ENCODE data around the gene CAMK1. TPM values are rescaled to one million over a fixed set of nuclear protein-coding genes. Genes with fewer than 3 reads are reported as not detected.
A peak's percentile ranks its signal among the peaks of the same experiment; 100 is the strongest.

CAMK1 gene
- total RNA-seq, 1 experiment from 2014 or later: 19.7 TPM

GRCh38 chr3:9732080-9732739 lies 37.5 kb downstream of the CAMK1 start:
- POLR2A ChIA-PET: interaction anchor here (0.9 to 2.9 kb wide), 2 partner anchors 17 to 460 kb away, joined by 3 to 9 read pairs; partner anchors contain the start of gene OGG1
- CTCF ChIA-PET: interaction anchor here (0.8 kb wide), 1 partner anchor 16 kb away, joined by 3 read pairs; no protein-coding TSS in a partner anchor
- ATAC-seq: no peak; the same call in 1 of the 2 replicates

GRCh38 chr3:9731206-9732079 lies 38.3 kb downstream of the CAMK1 start, which contains the start of gene BRPF1:
Gene BRPF1, plus strand, starts transcription at chr3:9731735. Its CDS starts 2,406 bp downstream, at chr3:9734141.
- ATAC-seq: peak; percentile 96
- RAD21 ChIA-PET (ENCODE audit: low non-redundant PET in 1 of 2, low total read pairs in 2 of 2, uncharacterized antibody in 2 of 2, unreplicated experiment in 2 of 2): interaction anchor here in 1 of 2 experiments (1.1 kb wide), 1 partner anchor 15 kb away, joined by 4 read pairs; no protein-coding TSS in a partner anchor
- Histone ChIP-seq H3K36me3 (ENCODE audit: control insufficient read depth in 1 of 2, insufficient read depth in 2 of 2, low read length in 2 of 2) (peaks cover 13 to 27% of the 10 kb centered on the region in 2 experiments), H3K9me2 (ENCODE audit: insufficient read depth) (no peaks in the 10 kb centered on the region), H3K4me1 (ENCODE audit: control insufficient read depth in 1 of 2, insufficient read depth in 2 of 2, low read length in 2 of 2) (peaks cover 19 to 40% of the 10 kb centered on the region in 2 experiments; a peak in 3 of 4 replicates), H4K20me1 (ENCODE audit: insufficient read depth) (peaks cover 4% of the 10 kb centered on the region; the same call in 1 of the 2 replicates), H2AFZ (ENCODE audit: low read depth, low read length, poor library complexity, severe bottlenecking) (peak within 1 kb of the TSS; percentile 92), H3K4me3 (replicated peaks in 1 of 2; ENCODE audit: low read depth in 1 of 2, low read length in 2 of 2) (peak within 1 kb of the TSS; percentile 95), H3K9me3 (ENCODE audit: control insufficient read depth in 1 of 2, insufficient read depth in 1 of 2, low read depth in 1 of 2, low read length in 2 of 2) (no peaks in the 10 kb centered on the region), H3K4me2 (ENCODE audit: low read length) (peak within 1 kb of the TSS; percentile 84), H3K27me3 (ENCODE audit: insufficient read depth, low read length) (no peaks in the 10 kb centered on the region), H3K9ac (ENCODE audit: low read length) (peak within 1 kb of the TSS; percentile 97), H3K79me2 (ENCODE audit: insufficient read depth, low read length) (peaks cover 47% of the 10 kb centered on the region), H3K27ac (ENCODE audit: low read depth, low read length) (peak within 1 kb of the TSS; percentile 98)
- CTCF ChIA-PET: interaction anchor here (1.6 to 2.2 kb wide), 2 partner anchors 11 to 16 kb away, joined by 5 to 10 read pairs; no protein-coding TSS in a partner anchor
- BruUV-seq (replicated peaks): no TSS peak
- peak; percentile 98 for DNase-seq (ENCODE audit: low read depth, low spot score)
- intact Hi-C loops (cut with micrococcal nuclease): loop anchor here (1.0 to 10.0 kb wide), 3 partner anchors 18 to 377 kb away; partner anchors contain the start of genes ARPC4, OGG1 and TADA3
- POLR2A ChIA-PET: interaction anchor here (0.9 to 2.9 kb wide), 3 partner anchors 16 to 461 kb away, joined by 3 to 9 read pairs (median 5); partner anchors contain the start of gene OGG1
- TF ChIP-seq RAD21 (IDR thresholded peaks at IDR 0.05; ENCODE audit: low read depth) (no peak), SIN3A (IDR thresholded peaks at IDR 0.05; ENCODE audit: low read depth) (peak; percentile 31; the same call in 1 of the 2 replicates), FOSL1 (IDR thresholded peaks at IDR 0.05; ENCODE audit: low read depth) (no peak), CTCF (IDR thresholded peaks at IDR 0.05 in 2 of 3, conservative IDR thresholded peaks at IDR 0.05 in 1 of 3; ENCODE audit: borderline replicate concordance in 1 of 3, insufficient read depth in 1 of 3, low read depth in 2 of 3, low read length in 2 of 3) (0 out of 6 replicates have a peak, but pooled peaks of 1 of the 3 experiments have one; percentile 3), POLR2A (IDR thresholded peaks at IDR 0.05; ENCODE audit: borderline replicate concordance, extremely low read depth, insufficient read depth, insufficient read length) (peak; percentile 53), ZFX (IDR thresholded peaks at IDR 0.05) (no peak; the same call in 1 of the 2 replicates)
- TF ChIP-seq, protein P1, sequence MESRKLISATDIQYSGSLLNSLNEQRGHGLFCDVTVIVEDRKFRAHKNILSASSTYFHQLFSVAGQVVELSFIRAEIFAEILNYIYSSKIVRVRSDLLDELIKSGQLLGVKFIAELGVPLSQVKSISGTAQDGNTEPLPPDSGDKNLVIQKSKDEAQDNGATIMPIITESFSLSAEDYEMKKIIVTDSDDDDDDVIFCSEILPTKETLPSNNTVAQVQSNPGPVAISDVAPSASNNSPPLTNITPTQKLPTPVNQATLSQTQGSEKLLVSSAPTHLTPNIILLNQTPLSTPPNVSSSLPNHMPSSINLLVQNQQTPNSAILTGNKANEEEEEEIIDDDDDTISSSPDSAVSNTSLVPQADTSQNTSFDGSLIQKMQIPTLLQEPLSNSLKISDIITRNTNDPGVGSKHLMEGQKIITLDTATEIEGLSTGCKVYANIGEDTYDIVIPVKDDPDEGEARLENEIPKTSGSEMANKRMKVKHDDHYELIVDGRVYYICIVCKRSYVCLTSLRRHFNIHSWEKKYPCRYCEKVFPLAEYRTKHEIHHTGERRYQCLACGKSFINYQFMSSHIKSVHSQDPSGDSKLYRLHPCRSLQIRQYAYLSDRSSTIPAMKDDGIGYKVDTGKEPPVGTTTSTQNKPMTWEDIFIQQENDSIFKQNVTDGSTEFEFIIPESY (IDR thresholded peaks at IDR 0.05; ENCODE audit: extremely low read depth, insufficient replicate concordance, low read length): no peak
- TF ChIP-seq, protein P2, sequence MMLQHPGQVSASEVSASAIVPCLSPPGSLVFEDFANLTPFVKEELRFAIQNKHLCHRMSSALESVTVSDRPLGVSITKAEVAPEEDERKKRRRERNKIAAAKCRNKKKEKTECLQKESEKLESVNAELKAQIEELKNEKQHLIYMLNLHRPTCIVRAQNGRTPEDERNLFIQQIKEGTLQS (IDR thresholded peaks at IDR 0.05): no peak

More at GRCh38 chr3:9732080-9732739, 37.5 kb downstream of the CAMK1 start:
- no peaks in the 10 kb centered on the region for H3K27me3 ChIP-seq (ENCODE audit: insufficient read depth, low read length)
- intact Hi-C loops (cut with micrococcal nuclease): loop anchor here (10.0 kb wide), 1 partner anchor 377 kb away; no protein-coding TSS in a partner anchor
- H3K4me3 ChIP-seq (replicated peaks in 1 of 2; ENCODE audit: low read depth in 1 of 2, low read length in 2 of 2): peak overlapping the region; percentile 95
- H3K4me2 ChIP-seq (ENCODE audit: low read length): peak overlapping the region; percentile 84
- H2AFZ ChIP-seq (ENCODE audit: low read depth, low read length, poor library complexity, severe bottlenecking): no peak overlapping the region
- no TSS peak for BruUV-seq (replicated peaks)
- RAD21 ChIA-PET (ENCODE audit: low non-redundant PET in 1 of 2, low total read pairs in 2 of 2, uncharacterized antibody in 2 of 2, unreplicated experiment in 2 of 2): interaction anchor here in 1 of 2 experiments (1.1 kb wide), 1 partner anchor 16 kb away, joined by 4 read pairs; no protein-coding TSS in a partner anchor
- TF ChIP-seq ZFX (IDR thresholded peaks at IDR 0.05) (0 out of 2 replicates have a peak, but pooled peaks have one; percentile 58), MAX (IDR thresholded peaks at IDR 0.05) (no peak)
- peaks cover 55% of the 10 kb centered on the region for H3K79me2 ChIP-seq (ENCODE audit: insufficient read depth, low read length)
- H3K4me1 ChIP-seq (ENCODE audit: control insufficient read depth in 1 of 2, insufficient read depth in 2 of 2, low read length in 2 of 2): peaks cover 19 to 33% of the 10 kb centered on the region in 2 experiments; a peak in 3 of 4 replicates
- H3K36me3 ChIP-seq (ENCODE audit: control insufficient read depth in 1 of 2, insufficient read depth in 2 of 2, low read length in 2 of 2): peaks cover 20 to 32% of the 10 kb centered on the region in 2 experiments
- H4K20me1 ChIP-seq (ENCODE audit: insufficient read depth): peaks cover 4% of the 10 kb centered on the region; the same call in 1 of the 2 replicates
- H3K9ac ChIP-seq (ENCODE audit: low read length): peak overlapping the region; percentile 97
- H3K9me2 ChIP-seq (ENCODE audit: insufficient read depth): no peaks in the 10 kb centered on the region
- no peak for DNase-seq (ENCODE audit: low read depth, low spot score)
- no peaks in the 10 kb centered on the region for H3K9me3 ChIP-seq (ENCODE audit: control insufficient read depth in 1 of 2, insufficient read depth in 1 of 2, low read depth in 1 of 2, low read length in 2 of 2)
- peak overlapping the region; percentile 98 for H3K27ac ChIP-seq (ENCODE audit: low read depth, low read length)
